Heart left ventricle (tissue), 16 donors: Measurements from ENCODE around the gene OR2B6. TPM values are rescaled to one million over a fixed set of nuclear protein-coding genes. Genes with fewer than 3 reads are reported as not detected.

Source experiments
- ATAC-seq, 4 donors: fragments of 200-7000 bp; cut with Tn5 transposase; one replicate each; pipeline ENCODE4 v1.9.1; 2020 to 2022; ENCODE audit warnings: moderate library complexity in 4 of 4, mild to moderate bottlenecking in 3 of 4, moderate number of reproducible peaks in 1 of 4
- DNase-seq, 5 donors: peaks; one replicate each; pipeline ENCODE4 v3.0.0-alpha.2; 2020
- H3K27ac ChIP-seq, 12 donors: fragments of 200-600 bp; sonication (generic) in 4 of 12; one replicate each; pipeline versions ENCODE4 v1.5.0 to v1.8.0; 2016 to 2022; ENCODE audit warnings: mild to moderate bottlenecking in 2 of 12
- H3K27me3 ChIP-seq, 9 donors: fragments of 200-600 bp; sonication (generic) in 2 of 9; one replicate each; pipeline versions ENCODE4 v1.5.1 to v1.8.0; 2016 to 2022; ENCODE audit warnings: mild to moderate bottlenecking in 3 of 9
- H3K36me3 ChIP-seq, 9 donors: fragments of 200-600 bp; sonication (generic) in 2 of 9; one replicate each; pipeline versions ENCODE4 v1.5.0 to v1.8.0; 2018 to 2022; ENCODE audit warnings: mild to moderate bottlenecking in 2 of 9
- H3K4me1 ChIP-seq, 12 donors: fragments of 200-600 bp; sonication (generic) in 4 of 12; one replicate each; pipeline versions ENCODE4 v1.5.0 to v1.8.0; 2016 to 2022; ENCODE audit warnings: mild to moderate bottlenecking in 3 of 12
- H3K4me3 ChIP-seq, 12 donors: fragments of 200-600 bp; sonication (generic) in 4 of 12; one replicate each; pipeline versions ENCODE4 v1.5.0 to v1.8.0; 2017 to 2022; ENCODE audit warnings: mild to moderate bottlenecking in 9 of 12, moderate library complexity in 4 of 12
- H3K9me3 ChIP-seq, 12 donors: fragments of 200-600 bp; sonication (generic) in 4 of 12; one replicate each; pipeline versions ENCODE4 v1.5.0 to v1.8.0; 2016 to 2022; ENCODE audit warnings: mild to moderate bottlenecking in 1 of 12
- POLR2A ChIP-seq, 2 donors: fragments of 450-650 bp; IDR thresholded peaks; one replicate each; pipeline ENCODE4 v1.6.1; 2017; ENCODE audit warnings: antibody characterized with exemption in 2 of 2, mild to moderate bottlenecking in 2 of 2, moderate library complexity in 2 of 2
- WGBS, 4 donors: extraction: QIAGEN DNeasy Blood & Tissue Kit in 2 of 4; methylation state at CpG; one replicate each; pipeline versions ENCODE4 v1.1.5 to v1.1.7; 2013 to 2018; 5-methylcytosine and 5-hydroxymethylcytosine counted together
- intact Hi-C, 10 donors: fragments of 100-400 bp; cut with DNase I; formaldehyde crosslinking; loops; one replicate each; pipeline versions ENCODE4 v1.11.1 to v1.14.2; 2022
- long read RNA-seq, 3 donors: library from polyadenylated mRNA; unstranded; transcript quantifications; one replicate each; pipeline ENCODE4 v2.0.0, GENCODE V29; 2020 to 2021
- polyA plus RNA-seq, 2 donors: library from polyadenylated mRNA; stranded (reverse); fragments of 200-250 nt; gene quantifications; one replicate each; pipeline ENCODE4 v1.2.3, GENCODE V29; 2013
- total RNA-seq, 9 donors: library from RNA; depleted of rRNA in 2 of 9; stranded (reverse); fragments of >200 nt in 2 of 9; fragmentation: NEBNext Ultra II Directional in 3 of 9; extraction: Animal tissue kit (Norgen Biotek cat#: 25700) in 3 of 9; gene quantifications; one replicate each; pipeline versions ENCODE4 v1.1.0 to v1.2.4, GENCODE V29; 2016 to 2023
- TF ChIP-seq, protein P1 (sequence below), 12 donors: fragments of 200-600 bp; sonication (generic) in 4 of 12; IDR thresholded peaks; one replicate each; pipeline versions ENCODE4 v1.5.0 to v1.8.0; 2018 to 2022; ENCODE audit warnings: antibody characterized with exemption in 12 of 12, mild to moderate bottlenecking in 5 of 12
- donor health status: ischemic (EF 13 %, LVEDD 7.1; RV severe dilation, severe dysfunction).
- donor health status: healthy with polysubstance abuse.
- donor health status: DM: no; HTN: yes; CAD: no.
- donor health status: DM: no; HTN: no; CAD: no.
- donor health status: ischemic (EF 25% LVEDD 6.9; RV normal size, moderate dysfunction).
- donor health status: ischemic (EF 25% LVEDD 5.7; RV mildly dilated, moderate dysfunction).
- donor health status: healthy.
- donor health status: DM: yes; HTN: yes; CAD: no.
- donor health status: ischemic (EF 35%, LVEDD 5.7; RV mildly dilated, moderate dysfunction).
- donor health status: nonischemic (EF 11% LVEDD 7.7; RV severe dilation, severe dysfunction).
- donor health status: DM: yes; HTN: yes; CAD: no.
- donor health status: PGD.
- donor health status: ischemic (EF 29% LVEDD 5.4; RV normal size, mild dysfunction).
- donor health status: nonischemic (EF 23%, LVEDD 6.1; RV moderate dilation, normal function).

OR2B6 gene
- total RNA-seq (not detected), polyA plus RNA-seq (not detected)
- long read RNA-seq, donor 1 = 0 reads
- long read RNA-seq, donor 2 = 0 reads
- long read RNA-seq, donor 3 = 0 reads

DNA sequence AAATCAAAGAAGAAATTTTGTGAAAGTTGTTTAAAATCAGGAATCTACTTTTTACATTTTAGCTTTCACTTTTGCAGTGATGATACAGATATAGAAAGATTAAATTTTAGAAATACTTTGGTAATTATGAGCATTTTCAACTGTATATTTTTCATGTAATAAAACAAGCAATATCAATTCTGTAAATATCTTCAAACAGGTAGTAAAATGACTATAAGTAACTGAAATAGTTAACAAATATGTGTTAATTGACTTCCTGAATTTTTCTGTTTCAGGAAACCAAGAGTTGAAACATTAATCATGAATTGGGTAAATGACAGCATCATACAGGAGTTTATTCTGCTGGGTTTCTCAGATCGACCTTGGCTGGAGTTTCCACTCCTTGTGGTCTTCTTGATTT is at the start of gene OR2B6:
OR2B6 (plus strand) TSS at position 301 of the 400 bp plus-strand sequence; CDS start at position 301, 0 bp downstream.
- Histone ChIP-seq H3K36me3 (no peaks in the 10 kb centered on the region), H3K27ac (no peak within 1 kb of the TSS), H3K9me3 (no peaks in the 10 kb centered on the region), H3K4me1 (no peaks in the 10 kb centered on the region), H3K4me3 (no peak within 1 kb of the TSS), H3K27me3 (peaks cover 0 to 33% (median 11%) of the 10 kb centered on the region in 9 donors)
- DNase-seq (no peak), ATAC-seq (no peak)
- intact Hi-C loops = no loop called here
- WGBS, 4 donors = 51 to 60% (median 53%) methylated on average over 1 of the region's 1 CpG
- no peak for TF ChIP-seq POLR2A (IDR thresholded peaks at IDR 0.05)
- TF ChIP-seq, protein P1, sequence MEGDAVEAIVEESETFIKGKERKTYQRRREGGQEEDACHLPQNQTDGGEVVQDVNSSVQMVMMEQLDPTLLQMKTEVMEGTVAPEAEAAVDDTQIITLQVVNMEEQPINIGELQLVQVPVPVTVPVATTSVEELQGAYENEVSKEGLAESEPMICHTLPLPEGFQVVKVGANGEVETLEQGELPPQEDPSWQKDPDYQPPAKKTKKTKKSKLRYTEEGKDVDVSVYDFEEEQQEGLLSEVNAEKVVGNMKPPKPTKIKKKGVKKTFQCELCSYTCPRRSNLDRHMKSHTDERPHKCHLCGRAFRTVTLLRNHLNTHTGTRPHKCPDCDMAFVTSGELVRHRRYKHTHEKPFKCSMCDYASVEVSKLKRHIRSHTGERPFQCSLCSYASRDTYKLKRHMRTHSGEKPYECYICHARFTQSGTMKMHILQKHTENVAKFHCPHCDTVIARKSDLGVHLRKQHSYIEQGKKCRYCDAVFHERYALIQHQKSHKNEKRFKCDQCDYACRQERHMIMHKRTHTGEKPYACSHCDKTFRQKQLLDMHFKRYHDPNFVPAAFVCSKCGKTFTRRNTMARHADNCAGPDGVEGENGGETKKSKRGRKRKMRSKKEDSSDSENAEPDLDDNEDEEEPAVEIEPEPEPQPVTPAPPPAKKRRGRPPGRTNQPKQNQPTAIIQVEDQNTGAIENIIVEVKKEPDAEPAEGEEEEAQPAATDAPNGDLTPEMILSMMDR (IDR thresholded peaks at IDR 0.05) = no peak

DNA sequence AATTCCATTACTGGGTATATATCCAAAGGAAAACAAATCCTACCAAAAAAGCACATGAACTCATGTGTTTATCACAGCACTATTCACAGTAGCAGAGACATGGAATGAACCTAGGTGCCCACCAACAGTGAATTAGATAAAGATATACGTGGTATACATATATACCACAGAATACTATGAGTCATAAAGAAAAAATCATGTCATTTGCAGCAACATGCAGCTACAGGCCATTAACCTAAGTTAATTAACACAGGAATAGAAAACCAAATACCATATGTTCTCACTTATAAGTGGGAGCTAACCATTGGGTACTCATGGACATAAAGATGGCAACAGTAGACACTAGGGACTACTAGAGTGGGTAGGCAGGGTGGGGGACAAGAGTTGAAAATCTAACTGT is 49.0 kb upstream of the OR2B6 start:
- Histone ChIP-seq H3K9me3 (no peaks in the 10 kb centered on the region), H3K36me3 (no peaks in the 10 kb centered on the region), H3K4me3 (no peak overlapping the region), H3K4me1 (peaks cover 0 to 6% (median 2%) of the 10 kb centered on the region in 12 donors), H3K27me3 (no peaks in the 10 kb centered on the region), H3K27ac (no peak overlapping the region)
- TF ChIP-seq POLR2A (IDR thresholded peaks at IDR 0.05) = no peak
- TF ChIP-seq, protein P1 (IDR thresholded peaks at IDR 0.05) = no peak
- DNase-seq (no peak), ATAC-seq (no peak)
- 60 to 85% (median 66%) methylated on average over 1 of the region's 1 CpG for WGBS, 4 donors
- intact Hi-C loops = no loop called here

DNA sequence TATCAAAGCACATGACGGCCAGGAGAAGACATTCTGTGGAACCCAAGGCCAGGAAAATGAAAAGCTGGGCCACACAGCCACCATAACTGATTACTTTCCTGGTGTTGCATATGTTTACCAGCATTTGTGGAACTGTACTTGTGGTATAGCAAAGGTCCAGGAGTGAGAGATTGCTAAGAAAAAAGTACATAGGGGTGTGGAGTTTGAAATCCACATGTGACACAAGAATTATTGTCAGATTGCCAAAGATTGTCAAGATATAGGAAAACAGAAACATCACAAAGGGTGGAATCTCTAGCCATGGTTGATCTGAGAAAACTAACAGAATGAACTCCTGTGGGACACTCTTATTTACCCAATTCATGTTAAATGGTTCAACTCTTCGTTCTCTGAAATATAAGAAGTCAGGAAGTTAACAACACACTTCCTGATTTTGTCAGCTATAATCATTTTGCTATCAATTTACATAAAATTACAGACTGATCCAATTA is 45.0 kb upstream of the OR2B6 start, which contains the start of gene OR2B2:
OR2B2 (minus strand) TSS at position 441 of the 491 bp plus-strand sequence; CDS start at position 364, 77 bp downstream.
- DNase-seq (no peak), ATAC-seq (no peak)
- Histone ChIP-seq H3K27me3 (peaks cover 0 to 11% (median 0%) of the 10 kb centered on the region in 9 donors), H3K4me1 (no peaks in the 10 kb centered on the region), H3K9me3 (no peaks in the 10 kb centered on the region), H3K27ac (no peak within 1 kb of the TSS), H3K4me3 (no peak within 1 kb of the TSS), H3K36me3 (no peaks in the 10 kb centered on the region)
- 70 to 81% (median 76%) methylated on average over 2 of the region's 2 CpGs for whole genome bisulfite sequencing, 4 donors
- intact Hi-C loops = no loop called here
- no peak for TF ChIP-seq POLR2A (IDR thresholded peaks at IDR 0.05)
- TF ChIP-seq, protein P1 (IDR thresholded peaks at IDR 0.05) = no peak

- intact Hi-C loops = no loop called here
- DNase-seq (no peak), ATAC-seq (no peak)
- Histone ChIP-seq H3K4me3 (no peak overlapping the region), H3K4me1 (no peaks in the 10 kb centered on the region), H3K27ac (no peak overlapping the region), H3K9me3 (no peaks in the 10 kb centered on the region), H3K36me3 (no peaks in the 10 kb centered on the region), H3K27me3 (peaks cover 0 to 22% (median 4%) of the 10 kb centered on the region in 9 donors)
- TF ChIP-seq, protein P1 (IDR thresholded peaks at IDR 0.05) = no peak
- TF ChIP-seq POLR2A (IDR thresholded peaks at IDR 0.05) = no peak
These were observed 34.1 kb upstream of the OR2B6 start for GRCh38 chr6:27922949-27923348.
